HG03045 (cell line): ENCODE data around the gene TNFRSF14.

Experiments used
- ATAC-seq: cut with Tn5 transposase; IDR thresholded peaks from one replicate; pipeline ENCODE4 v1.9.1; 2021; ENCODE audit warnings: mild to moderate bottlenecking, moderate library complexity; ENCODE audit not compliant: unreplicated experiment

Gene TNFRSF14

GRCh38 chr1:2556277-2556677 is at the start of gene TNFRSF14:
Gene TNFRSF14 (plus strand): TSS chr1:2556371. CDS start chr1:2556665, 294 bp downstream.
- no peak for ATAC-seq

GRCh38 chr1:2506901-2507565 is 49.1 kb upstream of the TNFRSF14 start:
- ATAC-seq = no peak

GRCh38 chr1:2507744-2508155 is 48.4 kb upstream of the TNFRSF14 start:
- no peak for ATAC-seq

GRCh38 chr1:2508180-2508579 is 48.0 kb upstream of the TNFRSF14 start:
- ATAC-seq = no peak

GRCh38 chr1:2508751-2509150 is 47.4 kb upstream of the TNFRSF14 start:
- ATAC-seq = no peak

- ATAC-seq = no peak
These were observed 46.6 kb upstream of the TNFRSF14 start for GRCh38 chr1:2509589-2509988.

- no peak for ATAC-seq
These were observed 45.6 kb upstream of the TNFRSF14 start for GRCh38 chr1:2510366-2511155.

GRCh38 chr1:2512862-2513421 is 43.2 kb upstream of the TNFRSF14 start:
- ATAC-seq = no peak

GRCh38 chr1:2513939-2514652 is 42.1 kb upstream of the TNFRSF14 start:
- ATAC-seq = no peak

- no peak for ATAC-seq
These were observed 41.1 kb upstream of the TNFRSF14 start for GRCh38 chr1:2514863-2515762.

GRCh38 chr1:2515763-2516080 is 40.4 kb upstream of the TNFRSF14 start:
- no peak for ATAC-seq

GRCh38 chr1:2516124-2516523 is 40.0 kb upstream of the TNFRSF14 start:
- no peak for ATAC-seq

GRCh38 chr1:2516946-2517345 is 39.2 kb upstream of the TNFRSF14 start:
- no peak for ATAC-seq

- no peak for ATAC-seq
These were observed 38.2 kb upstream of the TNFRSF14 start for GRCh38 chr1:2517966-2518365.

- no peak for ATAC-seq
These were observed 37.6 kb upstream of the TNFRSF14 start for GRCh38 chr1:2518528-2518927.

- no peak for ATAC-seq
These were observed 37.0 kb upstream of the TNFRSF14 start for GRCh38 chr1:2519029-2519685.

GRCh38 chr1:2519729-2520128 is 36.4 kb upstream of the TNFRSF14 start:
- ATAC-seq = no peak

- ATAC-seq = no peak
These were observed 36.0 kb upstream of the TNFRSF14 start for GRCh38 chr1:2520206-2520605.

- ATAC-seq = no peak
These were observed 35.4 kb upstream of the TNFRSF14 start for GRCh38 chr1:2520806-2521205.

GRCh38 chr1:2522230-2522629 is 33.9 kb upstream of the TNFRSF14 start:
- ATAC-seq = no peak
